Measurements from ENCODE around the gene MED7.

DNA sequence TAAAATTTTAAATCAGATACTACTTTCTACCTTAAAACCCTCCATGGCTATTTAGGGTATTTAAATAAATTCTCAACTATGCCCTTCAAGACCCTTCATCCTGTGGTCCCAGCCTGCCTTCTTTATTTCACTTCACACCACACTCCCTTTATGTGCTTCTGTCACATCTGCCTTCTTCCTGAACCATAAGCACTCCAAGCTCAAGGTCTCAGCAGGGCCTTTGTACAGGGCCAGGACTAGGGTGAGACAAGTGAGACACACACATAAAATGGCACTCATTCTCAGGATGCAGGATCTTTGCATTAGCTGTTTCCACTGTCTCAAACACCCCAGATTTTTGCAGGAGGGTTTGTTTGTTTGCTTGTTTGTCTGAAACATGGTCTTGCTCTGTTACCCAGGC, 45.6 kb upstream of the MED7 start:
- TF ChIP-seq CTCF (IDR thresholded peaks at IDR 0.05) (no peak), EZH2 (IDR thresholded peaks at IDR 0.05; ENCODE audit: borderline replicate concordance, insufficient read depth, low read depth, low read length, poor library complexity, severe bottlenecking) (no peak)
